NCI-H187 (cell line): ENCODE data around the gene ZC2HC1C.
A peak's percentile ranks its signal among the peaks of the same experiment; 100 is the strongest.
"Not testable (repeated sequence)": the region's sequence is repeated elsewhere in the genome, so short reads cannot be mapped to it uniquely, and the experiment has no call there.

Experiments used
- DNase-seq, 2 experiments: peaks; one replicate each; lab custom pipeline; 2025; lab: John Stamatoyannopoulos, UW

ZC2HC1C gene

DNA sequence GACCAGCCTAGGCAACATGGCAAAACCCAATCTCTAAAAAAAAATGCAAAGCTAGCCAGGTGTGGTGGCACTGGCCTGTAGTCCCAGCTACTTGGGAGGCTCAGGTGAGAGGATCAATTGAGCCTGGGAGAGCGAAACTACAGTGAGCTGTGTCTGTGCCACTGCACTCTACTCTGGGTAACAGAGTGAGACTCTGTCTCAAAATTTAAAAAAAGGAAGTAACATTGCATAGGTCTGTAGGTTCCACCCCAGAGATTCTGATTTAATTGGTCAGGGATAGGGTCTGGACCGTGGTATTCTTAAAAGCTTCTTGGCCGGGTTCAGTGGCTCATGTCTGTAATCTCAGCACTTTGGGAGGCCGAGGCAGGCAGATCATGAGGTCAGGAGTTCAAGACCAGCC lies 26.2 kb downstream of the ZC2HC1C start:
- DNase-seq = no peak

DNA sequence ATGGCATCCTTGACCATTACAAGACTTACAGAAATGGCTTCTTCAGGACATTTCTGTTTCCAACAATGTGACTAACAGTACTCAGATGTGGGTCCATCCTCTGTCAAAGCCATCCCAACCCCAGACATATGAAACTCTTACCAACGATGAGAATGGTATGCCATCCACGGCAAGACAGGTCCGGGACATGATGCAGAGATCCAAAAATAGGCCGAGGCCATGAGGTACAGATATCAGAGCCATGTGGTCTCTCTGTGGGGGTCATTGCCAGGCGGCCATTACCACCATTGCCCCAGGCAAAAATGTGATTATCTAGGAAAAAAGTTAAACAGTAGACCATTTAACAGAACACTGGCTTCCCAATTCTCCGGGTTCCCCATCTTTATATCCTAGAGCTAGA lies 27.5 kb downstream of the ZC2HC1C start:
- DNase-seq = no peak

DNA sequence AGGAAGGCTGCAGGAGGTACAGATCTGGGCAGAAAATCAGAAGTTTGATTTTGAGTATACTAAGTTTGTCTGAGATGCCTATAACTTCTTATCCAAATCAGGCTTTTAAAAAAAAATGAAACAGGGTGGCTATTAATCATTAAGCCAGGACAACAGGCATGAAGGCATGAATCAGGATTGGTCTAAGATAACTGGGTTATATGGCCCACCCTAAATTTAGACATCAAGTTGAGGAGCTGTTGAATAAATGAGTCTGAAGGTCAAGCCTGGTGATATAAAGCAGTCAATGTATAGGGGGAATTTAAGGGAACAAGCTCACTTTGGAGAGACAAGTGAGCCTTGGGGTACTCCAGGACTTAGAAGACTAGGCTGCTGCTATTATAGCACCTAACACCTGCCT lies 28.8 kb downstream of the ZC2HC1C start:
- no peak for DNase-seq

DNA sequence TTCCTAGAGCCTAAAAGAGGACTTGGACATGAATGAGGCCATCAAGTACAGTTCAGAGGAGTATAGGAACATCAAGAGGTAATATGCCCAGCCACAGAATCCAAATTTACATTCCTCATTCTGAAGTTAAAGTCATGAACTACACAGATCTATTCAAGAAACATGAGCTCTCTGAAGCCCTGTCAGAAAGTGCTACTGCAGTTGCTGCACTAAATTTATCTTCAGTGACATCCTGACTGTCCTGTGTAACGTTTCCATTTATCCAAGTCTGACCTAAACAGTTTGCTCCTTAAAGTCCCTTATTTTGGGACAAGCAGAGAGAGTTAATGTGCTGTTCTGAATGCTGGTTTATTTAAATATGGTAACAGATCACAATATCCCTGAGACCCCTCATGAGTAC lies 29.2 kb downstream of the ZC2HC1C start:
- DNase-seq = no peak

DNA sequence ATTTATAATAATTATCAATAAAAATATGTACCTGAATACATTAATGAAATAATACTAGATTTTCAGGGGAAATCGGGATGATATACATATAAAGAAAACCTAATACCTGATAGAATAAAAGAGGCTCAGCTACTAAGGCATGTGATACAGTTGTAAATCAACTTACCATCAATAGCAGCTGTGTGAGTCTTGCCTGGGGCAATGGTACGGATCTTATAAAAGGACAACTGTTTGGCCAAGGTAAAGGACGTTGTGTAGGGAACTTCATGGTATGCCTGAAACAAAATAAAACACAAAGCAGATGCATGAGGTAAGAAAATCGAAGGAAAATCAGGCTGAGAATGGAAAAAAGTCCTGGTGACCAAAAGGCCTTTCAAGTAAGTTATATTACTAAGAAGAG lies 32.0 kb downstream of the ZC2HC1C start:
- no peak for DNase-seq

DNA sequence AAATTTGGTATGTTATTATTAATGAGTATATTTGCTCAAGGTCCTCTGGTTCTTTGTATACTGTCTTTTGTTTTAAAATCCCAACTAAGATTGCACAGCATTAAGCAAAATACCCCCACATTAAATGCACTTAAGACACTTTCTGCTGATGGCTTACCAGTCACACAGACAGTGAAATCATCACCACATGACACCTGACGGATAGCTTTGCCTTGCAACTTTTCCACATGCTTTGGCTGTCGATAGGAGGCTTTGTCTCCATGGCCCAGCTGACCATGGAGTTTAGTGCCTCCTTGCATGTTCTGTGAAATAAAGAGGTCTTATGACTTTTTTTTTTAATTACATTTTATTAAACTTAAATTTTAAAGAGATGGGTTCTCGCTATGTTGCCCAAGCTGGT lies 37.7 kb downstream of the ZC2HC1C start:
- no peak for DNase-seq

DNA sequence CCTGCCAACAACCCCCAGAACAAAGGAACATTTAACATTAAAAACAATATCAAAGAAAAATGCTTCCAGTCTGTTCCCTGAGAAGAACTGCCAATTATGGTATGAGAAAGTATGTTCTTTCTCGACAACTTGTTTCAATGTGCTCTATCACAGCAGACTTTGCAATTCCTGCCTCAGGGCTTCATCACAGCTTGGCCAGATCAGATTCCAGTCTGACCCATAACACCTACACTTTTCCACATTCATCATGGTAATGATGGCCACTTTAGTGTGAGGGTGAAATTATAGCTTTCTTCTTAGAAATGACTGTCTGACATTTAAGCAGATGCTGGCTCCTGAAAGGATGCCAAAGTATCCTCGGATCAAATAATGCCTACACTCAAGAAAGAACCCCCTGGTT lies 40.4 kb downstream of the ZC2HC1C start:
- no peak for DNase-seq

DNA sequence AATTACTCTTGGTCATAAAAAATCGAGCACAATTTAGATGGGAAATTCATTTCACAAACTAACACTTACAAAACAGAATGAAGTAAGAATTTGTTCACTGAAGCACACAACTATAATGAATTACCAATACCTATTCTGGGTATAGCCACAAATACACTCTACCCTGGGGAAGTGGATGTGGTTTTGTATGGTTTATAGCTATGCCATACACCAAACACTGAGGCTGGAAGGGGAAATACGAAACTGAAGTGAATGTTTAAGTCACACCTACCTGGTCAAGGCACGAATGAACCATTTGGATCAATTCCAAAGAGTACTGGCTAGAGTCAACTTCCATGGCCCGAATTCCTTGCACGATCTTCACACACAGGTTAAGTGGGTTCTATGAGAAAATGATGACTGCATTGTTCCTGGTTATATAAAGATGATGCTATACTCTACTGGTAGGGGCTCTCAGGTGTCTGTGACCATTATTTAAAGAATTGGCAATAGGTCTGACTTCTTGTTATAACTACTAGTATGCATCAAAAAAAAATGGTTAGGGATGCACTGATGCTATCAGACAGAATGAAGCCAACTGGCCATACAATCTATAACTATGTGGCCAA lies 44.6 kb downstream of the ZC2HC1C start:
- no peak for DNase-seq

DNA sequence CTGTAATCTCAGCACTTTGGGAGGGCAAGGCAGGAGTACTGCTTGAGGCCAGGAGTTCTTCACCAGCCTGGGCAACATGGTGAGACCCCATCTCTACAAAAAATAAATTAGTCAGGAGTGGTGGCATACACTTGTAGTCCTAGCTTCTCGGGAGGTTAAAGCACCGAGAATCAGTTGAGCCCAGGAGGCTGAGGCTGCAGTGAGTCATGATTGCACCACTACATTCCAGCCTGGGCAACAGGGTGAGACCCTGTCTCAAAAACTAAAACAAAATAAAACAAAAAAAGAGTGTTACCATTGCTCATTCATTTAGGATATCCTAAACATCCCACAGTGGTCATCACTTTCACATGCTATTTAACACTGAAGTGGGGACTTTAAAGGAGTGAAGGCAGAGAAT lies 49.6 kb downstream of the ZC2HC1C start:
- DNase-seq = no peak

DNA sequence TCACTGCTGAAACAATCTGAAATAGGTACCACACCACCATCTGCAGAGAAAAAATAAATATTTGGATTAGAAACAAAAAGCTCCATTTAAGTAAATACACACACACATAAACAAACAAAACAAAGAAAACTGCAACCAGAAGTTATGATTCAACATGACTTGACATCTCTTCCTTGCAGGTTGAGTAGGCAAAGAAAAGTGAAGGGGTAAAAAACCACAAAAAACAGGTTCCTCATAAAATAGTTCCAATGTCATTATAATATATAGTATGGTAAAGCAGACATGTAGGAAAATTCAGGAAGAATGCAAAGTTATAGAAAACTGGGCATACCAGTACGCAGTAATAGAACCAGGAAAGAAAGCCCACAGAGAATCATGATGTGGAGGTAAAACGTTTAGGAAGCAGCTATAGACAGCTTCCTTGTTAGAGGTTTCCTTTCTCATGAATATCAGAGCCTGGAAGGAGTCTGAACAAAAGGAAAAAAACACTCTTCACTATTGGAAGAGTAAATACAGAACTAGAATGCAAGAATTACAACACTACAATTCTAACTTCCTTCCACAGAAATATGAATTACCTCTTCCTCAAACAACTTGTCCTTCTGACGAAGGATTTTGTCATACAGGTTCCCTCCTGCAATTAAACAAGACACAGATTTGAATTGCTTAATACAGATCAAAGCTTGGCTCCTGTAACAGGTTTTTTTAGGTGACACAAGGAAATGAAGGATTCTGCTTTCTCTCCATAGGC lies 51.3 kb downstream of the ZC2HC1C start:
- DNase-seq = no peak

DNA sequence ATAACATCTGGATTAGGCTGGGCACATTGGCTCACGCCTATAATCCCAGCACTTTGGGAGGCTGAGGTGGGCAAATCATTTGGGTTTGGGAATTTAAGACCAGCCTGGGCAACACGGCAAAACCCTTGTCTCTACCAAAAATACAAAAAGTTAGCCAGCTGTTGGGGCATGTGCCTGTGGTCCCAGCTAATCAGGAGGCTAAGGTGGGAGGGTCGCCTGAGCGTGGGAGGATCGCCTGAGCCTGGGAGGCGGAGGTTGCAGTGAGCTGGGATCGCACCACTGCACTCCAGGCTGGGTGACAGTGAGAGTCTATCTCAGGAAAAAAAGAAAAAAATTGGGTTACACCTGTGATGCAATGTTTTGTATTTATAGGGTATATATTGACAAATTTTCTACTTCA lies 52.1 kb downstream of the ZC2HC1C start:
- no peak for DNase-seq

DNA sequence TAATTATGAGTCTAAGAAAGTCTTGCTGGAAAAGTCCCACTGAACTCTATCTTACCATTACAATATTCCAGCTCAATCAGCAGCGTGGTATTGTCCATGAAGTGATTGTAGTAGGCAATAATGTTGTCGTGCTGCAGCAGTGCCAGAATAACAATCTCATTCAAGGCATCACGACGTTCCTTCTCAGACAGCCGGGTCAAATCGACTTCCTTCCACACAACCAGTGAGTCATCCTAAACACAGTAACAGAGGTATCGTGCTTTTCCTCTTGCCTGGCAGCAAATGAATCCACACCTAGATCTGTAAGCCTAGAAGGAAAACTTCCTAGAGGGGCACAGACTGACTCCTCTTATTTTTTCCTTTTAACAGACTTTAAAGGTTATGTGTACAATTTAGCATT lies 54.5 kb downstream of the ZC2HC1C start:
- no peak for DNase-seq

DNA sequence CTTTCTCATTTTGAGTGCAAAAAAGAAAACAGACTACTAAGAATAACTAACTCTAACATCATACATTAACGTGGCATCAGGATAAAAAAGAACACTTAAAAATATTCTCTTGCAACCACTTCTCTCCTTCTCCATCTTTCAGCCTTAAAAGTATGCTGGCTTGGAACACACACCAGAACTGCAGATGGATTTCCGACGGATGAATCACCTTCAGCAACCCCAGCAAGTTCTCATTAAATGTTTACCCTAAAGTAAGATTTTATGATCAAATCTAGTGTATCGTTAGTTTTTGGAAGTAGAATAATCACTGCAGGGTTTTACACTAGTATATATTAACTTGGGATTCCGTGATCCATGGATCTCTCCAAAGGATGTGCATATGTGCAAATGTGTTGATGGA lies 56.2 kb downstream of the ZC2HC1C start:
- no peak for DNase-seq

DNA sequence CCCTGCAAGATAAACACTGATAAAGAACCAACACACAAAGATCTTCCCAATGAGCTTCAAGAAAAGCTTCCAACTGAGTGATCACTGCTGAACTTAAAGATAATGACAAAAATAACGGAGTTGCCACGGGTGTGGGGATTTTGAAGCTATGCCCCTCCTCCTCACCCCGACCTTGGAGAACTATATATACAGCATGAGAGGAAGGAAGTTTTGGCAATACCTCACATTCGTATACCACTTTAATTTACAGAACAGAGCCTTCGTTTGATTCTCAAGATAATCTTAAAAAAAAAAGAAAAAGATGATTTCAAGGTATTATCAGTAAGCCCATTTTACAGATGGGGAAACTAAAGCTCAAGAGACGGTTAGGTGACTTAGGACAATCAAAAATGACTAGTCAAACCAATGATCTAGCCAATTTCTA lies 56.7 kb downstream of the ZC2HC1C start:
- no peak for DNase-seq

DNA sequence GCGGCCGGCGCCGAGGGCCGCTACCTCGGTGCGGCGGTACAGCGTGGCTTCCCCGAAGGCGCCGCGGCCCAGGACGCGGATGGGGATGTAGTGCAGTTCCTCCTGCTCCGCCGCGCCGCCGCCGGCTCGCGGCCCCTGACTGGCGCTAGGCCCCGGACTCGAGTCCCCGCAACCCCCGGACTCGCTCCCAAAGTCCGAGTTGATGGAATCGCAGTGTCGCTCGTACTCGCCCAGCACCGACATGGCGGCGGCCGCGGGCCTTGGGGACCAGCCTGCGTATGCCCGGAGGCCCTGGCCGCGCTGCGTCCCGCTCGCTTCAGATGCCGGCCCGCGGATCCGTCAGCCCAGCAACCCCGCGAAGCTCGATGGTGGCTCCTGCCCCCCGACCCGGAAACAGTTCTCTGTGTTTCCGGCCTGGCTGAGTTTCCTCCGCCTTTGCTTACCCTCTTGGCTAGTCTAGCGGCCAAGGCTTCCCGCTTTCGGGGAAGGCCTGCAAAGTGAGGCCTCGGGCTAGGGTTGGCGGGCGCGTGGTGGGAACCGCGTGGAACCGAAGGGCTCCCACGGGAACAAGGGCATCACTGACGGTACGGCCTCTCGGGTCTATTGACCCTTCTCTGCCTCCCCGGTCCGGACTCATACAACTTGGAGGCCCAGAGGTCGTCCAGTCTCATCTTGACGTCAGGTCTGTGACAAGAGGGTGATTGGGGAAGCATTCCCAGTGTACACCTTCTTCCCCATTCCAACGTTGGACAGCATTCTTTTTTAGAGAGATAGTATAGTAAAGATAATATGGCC lies 57.4 kb downstream of the ZC2HC1C start, which contains the start of gene NEK9:
NEK9 (minus strand) TSS at position 370 of the 795 bp plus-strand sequence; CDS start at position 243, 127 bp downstream.
- DNase-seq = peak; percentile 70 to 84

DNA sequence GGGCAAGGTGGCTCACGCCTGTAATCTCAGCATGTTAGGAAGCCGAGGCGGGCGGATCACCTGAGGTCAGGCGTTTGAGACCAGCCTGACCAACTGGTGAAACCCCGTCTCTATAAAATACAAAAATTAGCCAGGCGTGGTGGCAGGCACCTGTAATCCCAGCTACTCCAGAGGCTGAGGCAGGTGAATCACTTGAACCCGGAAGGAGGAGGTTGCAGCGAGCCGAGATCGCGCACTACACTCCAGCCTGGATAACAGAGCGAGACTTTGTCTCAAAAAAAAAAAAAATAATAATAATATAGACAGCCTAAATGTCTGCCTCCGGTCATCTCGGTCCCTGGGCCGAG lies 58.0 kb downstream of the ZC2HC1C start:
- DNase-seq = not testable (repeated sequence)

DNA sequence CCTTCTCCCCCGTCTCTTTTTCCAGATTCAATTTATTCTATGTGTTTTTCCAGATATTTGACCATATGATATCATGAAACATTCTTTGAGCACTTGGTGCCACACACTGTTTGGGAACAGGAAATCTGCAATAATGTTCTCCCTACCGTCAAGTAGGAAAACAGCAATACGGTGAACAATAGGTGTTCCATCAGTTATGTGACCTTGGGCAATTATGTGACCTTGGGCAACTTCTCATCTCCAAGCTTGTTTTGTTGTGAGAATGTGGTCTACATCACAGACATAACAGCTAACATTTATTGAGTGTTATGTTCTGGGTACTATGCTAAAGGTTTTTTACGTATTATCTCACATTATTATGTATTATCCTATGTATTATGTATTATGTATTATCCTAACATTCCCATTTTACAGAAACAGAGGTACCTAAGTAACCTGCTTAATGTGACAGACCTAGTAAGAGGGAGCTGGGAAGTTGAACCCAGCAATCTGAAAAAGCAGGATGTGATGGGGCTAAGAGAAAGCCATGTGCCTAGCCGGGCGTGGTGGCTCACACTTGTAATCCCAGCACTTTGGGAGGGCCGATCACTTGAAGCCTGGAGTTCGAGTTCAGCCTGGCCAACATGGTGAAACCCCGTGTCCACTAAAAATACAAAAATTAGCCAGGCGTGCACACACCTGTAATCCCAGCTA lies 58.6 kb downstream of the ZC2HC1C start:
- DNase-seq = no peak

DNA sequence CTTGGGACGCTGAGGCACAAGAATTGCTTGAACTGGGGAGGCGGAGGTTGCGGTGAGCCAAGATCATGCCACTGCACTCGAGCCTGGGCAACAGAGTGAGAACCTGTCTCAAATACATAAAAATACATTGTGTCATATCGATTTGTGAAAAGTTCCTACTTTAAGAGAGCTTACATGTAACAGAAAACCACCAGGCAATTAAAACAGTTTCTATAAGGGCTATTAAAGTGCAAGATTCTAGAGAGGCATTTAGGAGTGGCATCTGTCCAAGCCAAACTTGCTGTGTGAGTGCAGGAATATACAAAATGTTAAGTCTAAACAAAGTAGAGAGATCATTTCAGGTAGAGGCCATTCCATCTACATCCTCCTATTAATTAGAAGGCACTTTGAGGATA lies 59.2 kb downstream of the ZC2HC1C start:
- DNase-seq = no peak
